Mesenchymal stem cell (in vitro differentiated cells and primary cell): ENCODE measurements around the gene LRRC34.

Experiments used
- DNase-seq: peaks from one replicate; pipeline ENCODE4 v3.0.0-alpha.2; 2013
- H2AFZ ChIP-seq: one replicate; pipeline ENCODE4 v1.6.1; 2013; ENCODE audit warnings: low read depth, mild to moderate bottlenecking, control low read depth, inconsistent platforms, low read length, moderate library complexity
- H2AK5ac ChIP-seq: 2 replicates; pipeline ENCODE4 v1.6.1; 2013; ENCODE audit warnings: low read length, moderate library complexity, mild to moderate bottlenecking, inconsistent platforms; ENCODE audit not compliant: severe bottlenecking
- H2BK120ac ChIP-seq: one replicate; pipeline ENCODE4 v1.6.1; 2013; ENCODE audit warnings: low read depth, mild to moderate bottlenecking, inconsistent platforms, low read length, moderate library complexity
- H2BK12ac ChIP-seq, 2 experiments: one replicate each; pipeline ENCODE4 v1.6.1; 2013; ENCODE audit warnings: inconsistent platforms in 2 of 2, low read length in 2 of 2, mild to moderate bottlenecking in 2 of 2, moderate library complexity in 2 of 2, control low read depth in 1 of 2
- H2BK15ac ChIP-seq: one replicate; pipeline ENCODE4 v1.6.1; 2013; ENCODE audit warnings: mild to moderate bottlenecking, low read depth, inconsistent platforms; ENCODE audit not compliant: poor library complexity, severe bottlenecking
- H2BK5ac ChIP-seq: 2 replicates; pipeline ENCODE4 v1.6.1; 2013; ENCODE audit warnings: low read depth, mild to moderate bottlenecking, low read length, control low read depth, inconsistent platforms; ENCODE audit not compliant: poor library complexity, severe bottlenecking
- H3K14ac ChIP-seq, 2 experiments: one replicate each; pipeline ENCODE4 v1.6.1; 2013; ENCODE audit warnings: inconsistent platforms in 2 of 2, low read length in 2 of 2, control low read depth in 1 of 2, mild to moderate bottlenecking in 1 of 2, moderate library complexity in 1 of 2
- H3K18ac ChIP-seq, 2 experiments: one replicate each; pipeline ENCODE4 v1.6.1; 2013; ENCODE audit warnings: inconsistent platforms in 2 of 2, low read length in 2 of 2, control low read depth in 1 of 2, low read depth in 1 of 2, mild to moderate bottlenecking in 1 of 2
- H3K23ac ChIP-seq, 2 experiments: one replicate each; pipeline ENCODE4 v1.6.1; 2013; ENCODE audit warnings: inconsistent platforms in 2 of 2, low read length in 2 of 2, mild to moderate bottlenecking in 2 of 2, moderate library complexity in 2 of 2, control low read depth in 1 of 2
- H3K27ac ChIP-seq: 2 replicates; pipeline ENCODE4 v1.5.1; 2013; ENCODE audit warnings: mild to moderate bottlenecking, moderate library complexity, low read length, control low read depth, inconsistent platforms; ENCODE audit not compliant: poor library complexity, severe bottlenecking
- H3K27me3 ChIP-seq, 2 experiments: 2 replicates each; pipeline versions ENCODE4 v1.6.1 to v1.7.0; 2013; ENCODE audit warnings: low read length in 2 of 2, mild to moderate bottlenecking in 2 of 2, moderate library complexity in 2 of 2, control low read depth in 1 of 2, inconsistent platforms in 1 of 2; ENCODE audit not compliant: control insufficient read depth in 1 of 2, insufficient read depth in 1 of 2
- H3K36me3 ChIP-seq, 2 experiments: 2 replicates each; pipeline versions ENCODE4 v1.6.1 to v1.7.0; 2013; ENCODE audit warnings: low read length in 2 of 2, control low read depth in 1 of 2, inconsistent platforms in 1 of 2, low read depth in 1 of 2, mild to moderate bottlenecking in 1 of 2; ENCODE audit not compliant: insufficient read depth in 2 of 2, control insufficient read depth in 1 of 2
- H3K4ac ChIP-seq, 2 experiments: one replicate each; pipeline ENCODE4 v1.6.1; 2013; ENCODE audit warnings: inconsistent platforms in 2 of 2, low read length in 2 of 2, mild to moderate bottlenecking in 2 of 2, moderate library complexity in 2 of 2, control low read depth in 1 of 2, low read depth in 1 of 2
- H3K4me1 ChIP-seq: 2 replicates; pipeline ENCODE4 v1.6.1; 2013; ENCODE audit warnings: low read depth, low read length, control low read depth; ENCODE audit not compliant: control insufficient read depth, insufficient read depth
- H3K4me2 ChIP-seq: 2 replicates; pipeline ENCODE4 v1.6.1; 2013; ENCODE audit warnings: low read length, mild to moderate bottlenecking, inconsistent platforms; ENCODE audit not compliant: poor library complexity, severe bottlenecking
- H3K4me3 ChIP-seq, 2 experiments: 2 replicates each; pipeline versions ENCODE4 v1.5.1 to v1.7.0; 2013; ENCODE audit warnings: low read length in 2 of 2, mild to moderate bottlenecking in 2 of 2, control low read depth in 1 of 2, low read depth in 1 of 2; ENCODE audit not compliant: insufficient read depth in 1 of 2
- H3K79me1 ChIP-seq: replicated peaks from 2 replicates; pipeline ENCODE4 v1.6.1; 2013; ENCODE audit warnings: mild to moderate bottlenecking, control low read depth, low read length, inconsistent platforms; ENCODE audit not compliant: poor library complexity, severe bottlenecking
- H3K9ac ChIP-seq: 2 replicates; pipeline ENCODE4 v1.7.0; 2013; ENCODE audit warnings: mild to moderate bottlenecking, low read length, moderate library complexity
- H3K9me3 ChIP-seq: 2 replicates; pipeline ENCODE4 v1.7.0; 2013; ENCODE audit warnings: mild to moderate bottlenecking, low read length; ENCODE audit not compliant: control insufficient read depth
- H4K8ac ChIP-seq: one replicate; pipeline ENCODE4 v1.6.1; 2013; ENCODE audit warnings: inconsistent platforms, mild to moderate bottlenecking, low read length, moderate library complexity
- H4K91ac ChIP-seq: one replicate; pipeline ENCODE4 v1.6.1; 2013; ENCODE audit warnings: mild to moderate bottlenecking, low read length, inconsistent platforms
- WGBS: methylation state at CpG from one replicate; pipeline ENCODE4 v1.1.7; 2013; ENCODE audit warnings: mixed read lengths; 5-methylcytosine and 5-hydroxymethylcytosine counted together

Gene LRRC34

GRCh38 chr3:169764882-169765612, 47.7 kb downstream of the LRRC34 start, which contains the start of gene TERC:
Gene TERC, minus strand, starts transcription at chr3:169765060.
- DNase-seq = peak; percentile 82
- Histone ChIP-seq H2AFZ (peak within 1 kb of the TSS; percentile 96), H3K27me3 (no peaks in the 10 kb centered on the region), H4K91ac (peak within 1 kb of the TSS; percentile 98), H3K4ac (peak within 1 kb of the TSS; percentile 96), H3K79me1 (peaks cover 3% of the 10 kb centered on the region), H3K9me3 (peaks cover 5% of the 10 kb centered on the region), H3K18ac (peak within 1 kb of the TSS; percentile 34 to 90), H4K8ac (peak within 1 kb of the TSS; percentile 97), H3K4me1 (peaks cover 9% of the 10 kb centered on the region), H2BK12ac (no peak within 1 kb of the TSS), H3K23ac (peak within 1 kb of the TSS in 1 of 2 experiments; percentile 85), H3K4me3 (peak within 1 kb of the TSS; percentile 49 to 87), H2AK5ac (no peak within 1 kb of the TSS), H2BK15ac (peak within 1 kb of the TSS; percentile 38), H2BK5ac (no peak within 1 kb of the TSS), H3K9ac (peak within 1 kb of the TSS; percentile 98), H3K14ac (peak within 1 kb of the TSS in 1 of 2 experiments; percentile 96), H3K4me2 (peak within 1 kb of the TSS; percentile 72), H3K27ac (no peak within 1 kb of the TSS), H3K36me3 (peaks cover 6 to 10% of the 10 kb centered on the region in 2 experiments), H2BK120ac (peak within 1 kb of the TSS; percentile 84)
- 11% methylated on average over 41 of the region's 42 CpGs for WGBS

- Histone ChIP-seq H2AFZ (peak overlapping the region; percentile 96), H3K23ac (peak overlapping the region in 1 of 2 experiments; percentile 85), H3K9ac (peak overlapping the region; percentile 98), H3K14ac (peak overlapping the region in 1 of 2 experiments; percentile 96), H3K4me1 (peaks cover 9% of the 10 kb centered on the region), H3K18ac (peak overlapping the region; percentile 34 to 90), H3K27me3 (no peaks in the 10 kb centered on the region), H3K4ac (peak overlapping the region; percentile 96), H2BK120ac (peak overlapping the region; percentile 84), H2BK15ac (peak overlapping the region; percentile 38), H2BK5ac (no peak overlapping the region), H3K36me3 (peaks cover 6 to 10% of the 10 kb centered on the region in 2 experiments), H3K79me1 (peaks cover 3% of the 10 kb centered on the region), H2AK5ac (no peak overlapping the region), H3K4me2 (peak overlapping the region; percentile 72), H3K4me3 (peak overlapping the region; percentile 49 to 87), H4K8ac (peak overlapping the region; percentile 97), H4K91ac (peak overlapping the region; percentile 98), H3K27ac (no peak overlapping the region), H3K9me3 (peaks cover 11% of the 10 kb centered on the region), H2BK12ac (no peak overlapping the region)
- 14% methylated on average over 39 of the region's 46 CpGs for WGBS
- peak; percentile 35 for DNase-seq
Observed at GRCh38 chr3:169764312-169764881, 48.3 kb downstream of the LRRC34 start.

- Histone ChIP-seq H2BK15ac (no peak overlapping the region), H2AK5ac (no peak overlapping the region), H3K23ac (no peak overlapping the region), H3K4ac (no peak overlapping the region), H2BK12ac (no peak overlapping the region), H3K79me1 (peaks cover 3% of the 10 kb centered on the region), H3K9ac (no peak overlapping the region), H3K14ac (no peak overlapping the region), H3K18ac (no peak overlapping the region), H3K36me3 (peaks cover 0 to 6% of the 10 kb centered on the region in 2 experiments), H3K4me3 (peak overlapping the region in 1 of 2 experiments; percentile 4), H4K91ac (no peak overlapping the region), H3K27me3 (peaks cover 0 to 4% of the 10 kb centered on the region in 2 experiments), H2BK5ac (no peak overlapping the region), H4K8ac (no peak overlapping the region), H3K4me1 (peaks cover 7% of the 10 kb centered on the region), H2BK120ac (no peak overlapping the region), H2AFZ (no peak overlapping the region), H3K4me2 (no peak overlapping the region), H3K27ac (no peak overlapping the region), H3K9me3 (peaks cover 11% of the 10 kb centered on the region)
- DNase-seq = peak; percentile 66
- WGBS = 82% methylated on average over 4 of the region's 4 CpGs
Observed at GRCh38 chr3:169760479-169760878, 52.2 kb downstream of the LRRC34 start.

GRCh38 chr3:169759256-169759655, 53.4 kb downstream of the LRRC34 start:
- H2BK12ac ChIP-seq = no peak overlapping the region
- peaks cover 8% of the 10 kb centered on the region in 2 experiments for H3K27me3 ChIP-seq

More at GRCh38 chr3:169759256-169759655, 53.4 kb downstream of the LRRC34 start:
- no peak overlapping the region for H3K4me2 ChIP-seq
- no peak overlapping the region for H2AFZ ChIP-seq
- H3K9me3 ChIP-seq = peaks cover 11% of the 10 kb centered on the region
- no peak overlapping the region for H2BK15ac ChIP-seq
- WGBS = 83% methylated on average over 1 of the region's 2 CpGs
- DNase-seq = no peak
- no peak overlapping the region for H2BK5ac ChIP-seq
- no peak overlapping the region for H4K8ac ChIP-seq
- no peak overlapping the region for H3K9ac ChIP-seq
- H3K23ac ChIP-seq = no peak overlapping the region
- H3K14ac ChIP-seq = no peak overlapping the region
- H3K4ac ChIP-seq = no peak overlapping the region
- H2BK120ac ChIP-seq = no peak overlapping the region
- no peak overlapping the region for H2AK5ac ChIP-seq
- H4K91ac ChIP-seq = no peak overlapping the region
- peaks cover 0 to under 1% of the 10 kb centered on the region in 2 experiments for H3K36me3 ChIP-seq
- H3K4me3 ChIP-seq = no peak overlapping the region
- H3K18ac ChIP-seq = no peak overlapping the region
- H3K27ac ChIP-seq = no peak overlapping the region
- peaks cover under 1% of the 10 kb centered on the region for H3K79me1 ChIP-seq
- peaks cover under 1% of the 10 kb centered on the region for H3K4me1 ChIP-seq
